Ovary (tissue), 10 donors: ENCODE measurements around the gene ZNRF4. TPM values are rescaled to one million over a fixed set of nuclear protein-coding genes. Genes with fewer than 3 reads are reported as not detected.
"Not testable (repeated sequence)": the region's sequence is repeated elsewhere in the genome, so short reads cannot be mapped to it uniquely, and the experiment has no call there.

Experiments
- DNase-seq, 5 donors: peaks; one replicate each; pipeline ENCODE4 v3.0.0-alpha.2; 2019 to 2020
- H3K27ac ChIP-seq, 2 donors: fragments of 200-600 bp; one replicate each; pipeline versions ENCODE4 v1.5.1 to v1.8.0; 2019 to 2022
- H3K27me3 ChIP-seq: fragments of 200-600 bp; one replicate; pipeline ENCODE4 v1.8.0; 2022
- H3K36me3 ChIP-seq: fragments of 200-600 bp; sonication (generic); one replicate; pipeline ENCODE4 v1.5.1; 2019
- H3K4me1 ChIP-seq: one replicate; pipeline ENCODE4 v1.8.1; 2013; ENCODE audit warnings: mild to moderate bottlenecking, moderate library complexity; ENCODE audit not compliant: insufficient read depth
- H3K4me3 ChIP-seq: fragments of 200-600 bp; sonication (generic); one replicate; pipeline ENCODE4 v1.5.1; 2017
- H3K9me3 ChIP-seq, 2 donors: fragments of 200-600 bp in 1 of 2; sonication (generic) in 1 of 2; one replicate each; pipeline versions ENCODE4 v1.5.1 to v1.8.1; 2013 to 2019; ENCODE audit warnings: mild to moderate bottlenecking in 1 of 2, moderate library complexity in 1 of 2
- EP300 ChIP-seq: sonication (generic); formaldehyde crosslinking; IDR thresholded peaks from one replicate; pipeline ENCODE4 v1.6.1; 2017; ENCODE audit warnings: antibody characterized with exemption
- POLR2A ChIP-seq: fragments of 450-650 bp; IDR thresholded peaks from one replicate; pipeline ENCODE4 v1.6.1; 2017; ENCODE audit warnings: antibody characterized with exemption, mild to moderate bottlenecking, moderate library complexity
- WGBS, 3 donors: extraction: QIAGEN DNeasy Blood & Tissue Kit in 1 of 3; methylation state at CpG; one replicate each; pipeline versions ENCODE4 v1.1.5 to v1.1.7; 2013 to 2017; 5-methylcytosine and 5-hydroxymethylcytosine counted together
- intact Hi-C, 4 donors: fragments of 100-400 bp; cut with DNase I; formaldehyde crosslinking; loops; one replicate each; pipeline versions ENCODE4 v1.11.0 to v1.15.1; 2022 to 2023
- long read RNA-seq, 3 donors: library from polyadenylated mRNA in 2 of 3; unstranded in 2 of 3; transcript quantifications; one replicate each; pipeline ENCODE4 v2.0.0 and lab custom pipeline, GENCODE V29; 2021 to 2026
- polyA plus RNA-seq, 2 donors: library from polyadenylated mRNA; stranded (reverse); fragments of 200-250 nt in 1 of 2; fragments of 350-450 nt in 1 of 2; fragmentation: Illumina TruSeq in 1 of 2; extraction: RNeasy Lipid Tissue Mini Kit (QIAGEN cat#74804) in 1 of 2; gene quantifications; one replicate each; pipeline ENCODE4 v1.2.3, GENCODE V29; 2013 to 2014
- total RNA-seq, 7 donors: library from RNA; depleted of rRNA in 2 of 7; stranded (reverse); fragments of >200 nt in 2 of 7; fragmentation: NEBNext Ultra II Directional in 3 of 7; extraction: Animal tissue kit (Norgen Biotek cat#: 25700) in 3 of 7; gene quantifications; one replicate each; pipeline versions ENCODE4 v1.1.0 to v1.2.4, GENCODE V29; 2016 to 2023
- TF ChIP-seq, protein P1 (sequence below), 3 donors: fragments of 450-650 bp in 2 of 3; fragments of 200-600 bp in 1 of 3; IDR thresholded peaks; one replicate each; pipeline versions ENCODE4 v1.5.1 to v1.8.0; 2016 to 2022; ENCODE audit warnings: antibody characterized with exemption in 3 of 3, mild to moderate bottlenecking in 1 of 3
- donor health status: DM: no; HTN: no; CAD: no; lungs with moderate emphysema.
- donor health status: DM: no; HTN: no; CAD: no.
- donor health status: Bipolar disorder and iron deficiency.
- donor health status: DM: yes; HTN: yes; CAD: no.
- donor health status: DM: no; HTN: no; CAD: no.
- donor health status: DM: yes; HTN: yes; CAD: no.

The ZNRF4 gene
- total RNA-seq (not detected), polyA plus RNA-seq (not detected)
- long read RNA-seq, donor 1 = 0 reads
- long read RNA-seq, donor 2 = 0 reads
- long read RNA-seq, donor 3 = 0 reads

DNA sequence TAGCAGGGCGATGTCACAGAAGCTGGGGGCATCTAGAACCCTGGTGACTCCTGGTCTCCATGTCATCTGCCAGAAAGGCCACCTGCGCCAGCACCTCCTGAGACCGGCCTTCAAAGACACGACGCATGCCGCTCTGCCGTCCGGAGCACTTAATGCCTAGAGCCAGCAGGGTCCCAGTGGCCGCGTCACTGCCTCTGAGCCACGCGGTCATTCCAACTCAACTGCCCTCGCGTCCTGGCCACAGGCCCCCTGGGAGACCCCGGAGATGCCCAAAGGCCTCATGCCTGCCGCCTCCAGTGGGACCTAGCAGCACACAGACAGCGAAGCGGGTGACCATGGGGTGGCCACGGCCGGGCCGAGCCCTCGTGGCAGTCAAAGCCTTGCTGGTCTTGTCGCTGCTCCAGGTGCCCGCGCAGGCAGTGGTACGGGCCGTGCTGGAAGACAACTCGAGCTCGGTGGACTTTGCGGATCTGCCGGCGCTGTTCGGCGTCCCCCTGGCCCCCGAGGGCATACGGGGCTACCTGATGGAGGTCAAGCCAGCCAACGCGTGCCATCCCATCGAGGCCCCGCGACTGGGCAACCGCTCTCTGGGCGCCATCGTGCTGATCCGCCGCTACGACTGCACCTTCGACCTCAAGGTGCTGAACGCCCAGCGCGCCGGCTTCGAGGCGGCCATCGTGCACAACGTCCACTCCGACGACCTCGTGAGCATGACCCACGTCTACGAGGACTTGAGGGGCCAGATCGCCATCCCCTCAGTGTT lies at the start of gene ZNRF4:
Gene ZNRF4 (plus strand): TSS at position 51 of the 763 bp plus-strand sequence. CDS start 75 bp downstream, at position 126.
- WGBS, 3 donors = 90 to 92% (median 90%) methylated on average over 48 to 62 of the region's 62 CpGs
- H3K27ac ChIP-seq = no peak within 1 kb of the TSS
- no peak within 1 kb of the TSS for H3K4me3 ChIP-seq
- no peaks in the 10 kb centered on the region for H3K36me3 ChIP-seq
- no peaks in the 10 kb centered on the region for H3K4me1 ChIP-seq
- no peak for TF ChIP-seq EP300
- TF ChIP-seq POLR2A = no peak
- TF ChIP-seq, protein P1, sequence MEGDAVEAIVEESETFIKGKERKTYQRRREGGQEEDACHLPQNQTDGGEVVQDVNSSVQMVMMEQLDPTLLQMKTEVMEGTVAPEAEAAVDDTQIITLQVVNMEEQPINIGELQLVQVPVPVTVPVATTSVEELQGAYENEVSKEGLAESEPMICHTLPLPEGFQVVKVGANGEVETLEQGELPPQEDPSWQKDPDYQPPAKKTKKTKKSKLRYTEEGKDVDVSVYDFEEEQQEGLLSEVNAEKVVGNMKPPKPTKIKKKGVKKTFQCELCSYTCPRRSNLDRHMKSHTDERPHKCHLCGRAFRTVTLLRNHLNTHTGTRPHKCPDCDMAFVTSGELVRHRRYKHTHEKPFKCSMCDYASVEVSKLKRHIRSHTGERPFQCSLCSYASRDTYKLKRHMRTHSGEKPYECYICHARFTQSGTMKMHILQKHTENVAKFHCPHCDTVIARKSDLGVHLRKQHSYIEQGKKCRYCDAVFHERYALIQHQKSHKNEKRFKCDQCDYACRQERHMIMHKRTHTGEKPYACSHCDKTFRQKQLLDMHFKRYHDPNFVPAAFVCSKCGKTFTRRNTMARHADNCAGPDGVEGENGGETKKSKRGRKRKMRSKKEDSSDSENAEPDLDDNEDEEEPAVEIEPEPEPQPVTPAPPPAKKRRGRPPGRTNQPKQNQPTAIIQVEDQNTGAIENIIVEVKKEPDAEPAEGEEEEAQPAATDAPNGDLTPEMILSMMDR (IDR thresholded peaks at IDR 0.05) = no peak
- H3K27me3 ChIP-seq = no peaks in the 10 kb centered on the region
- H3K9me3 ChIP-seq = no peaks in the 10 kb centered on the region
- DNase-seq = no peak
- intact Hi-C loops = no loop called here

GRCh38 chr19:5406198-5406597 lies 49.0 kb upstream of the ZNRF4 start:
- H3K36me3 ChIP-seq, H3K9me3 ChIP-seq, H3K27ac ChIP-seq, H3K27me3 ChIP-seq, H3K4me1 ChIP-seq, DNase-seq, H3K4me3 ChIP-seq, intact Hi-C loops: not testable (repeated sequence)
- WGBS, 3 donors = 74 to 83% (median 80%) methylated on average over 6 of the region's 6 CpGs

- TF ChIP-seq, protein P1 (IDR thresholded peaks at IDR 0.05) = no peak
- TF ChIP-seq EP300 (no peak), POLR2A (no peak)
- Histone ChIP-seq H3K27ac (no peak overlapping the region), H3K36me3 (no peaks in the 10 kb centered on the region), H3K4me3 (no peak overlapping the region), H3K4me1 (no peaks in the 10 kb centered on the region), H3K27me3 (no peaks in the 10 kb centered on the region), H3K9me3 (no peaks in the 10 kb centered on the region)
- no peak for DNase-seq
- intact Hi-C loops = no loop called here
- 56 to 66% (median 63%) methylated on average over 7 of the region's 7 CpGs for WGBS, 3 donors
These were observed 48.4 kb upstream of the ZNRF4 start for GRCh38 chr19:5406816-5407215.

- Histone ChIP-seq H3K27ac (no peak overlapping the region), H3K4me1 (no peaks in the 10 kb centered on the region), H3K36me3 (no peaks in the 10 kb centered on the region), H3K27me3 (no peaks in the 10 kb centered on the region), H3K4me3 (no peak overlapping the region), H3K9me3 (no peaks in the 10 kb centered on the region)
- no peak for DNase-seq
- WGBS, 3 donors = 24 to 33% (median 32%) methylated on average over 4 of the region's 4 CpGs
- intact Hi-C loops = no loop called here
- TF ChIP-seq, protein P1 (IDR thresholded peaks at IDR 0.05) = no peak
- TF ChIP-seq EP300 = no peak
- TF ChIP-seq POLR2A = no peak
These were observed 47.9 kb upstream of the ZNRF4 start for GRCh38 chr19:5407356-5407755.
